Left ventricle myocardium inferior (tissue), 1 donor: ENCODE results near the gene SH3TC1. TPM values are rescaled to one million over a fixed set of nuclear protein-coding genes. Genes with fewer than 3 reads are reported as not detected.

Experiments used
- DNase-seq: peaks from one replicate; pipeline ENCODE4 v3.0.0-alpha.2; 2020
- H3K27ac ChIP-seq: fragments of 200-600 bp; replicated peaks from 2 replicates; pipeline ENCODE4 v1.8.0; 2021
- H3K27me3 ChIP-seq: fragments of 200-600 bp; 2 replicates; pipeline ENCODE4 v1.8.0; 2021; ENCODE audit warnings: low read depth
- H3K36me3 ChIP-seq: fragments of 200-600 bp; 2 replicates; pipeline ENCODE4 v1.8.0; 2021
- H3K4me1 ChIP-seq: fragments of 200-600 bp; 2 replicates; pipeline ENCODE4 v1.8.0; 2021
- H3K4me3 ChIP-seq: fragments of 200-600 bp; 2 replicates; pipeline ENCODE4 v1.8.0; 2021; ENCODE audit warnings: mild to moderate bottlenecking, moderate library complexity
- H3K9me3 ChIP-seq: fragments of 200-600 bp; replicated peaks from 2 replicates; pipeline ENCODE4 v1.8.0; 2021
- intact Hi-C: fragments of 100-400 bp; cut with micrococcal nuclease; formaldehyde crosslinking; loops from one replicate; pipeline ENCODE4 v1.11.0; 2022
- total RNA-seq: library from RNA; stranded (reverse); fragmentation: NEBNext Ultra II Directional; extraction: Animal tissue kit (Norgen Biotek cat#: 25700); gene quantifications from one replicate; pipeline ENCODE4 v1.2.1, GENCODE V29; 2021
- TF ChIP-seq, protein P1 (sequence below): fragments of 200-600 bp; IDR thresholded peaks from 2 replicates; pipeline ENCODE4 v1.8.0; 2021; ENCODE audit warnings: antibody characterized with exemption, mild to moderate bottlenecking, borderline replicate concordance
- donor health status: DM: no; HTN: yes; CAD: no; lungs with severe emphysema.

SH3TC1 gene
- total RNA-seq, 1 donor from 2014 or later: 13.6 TPM

DNA sequence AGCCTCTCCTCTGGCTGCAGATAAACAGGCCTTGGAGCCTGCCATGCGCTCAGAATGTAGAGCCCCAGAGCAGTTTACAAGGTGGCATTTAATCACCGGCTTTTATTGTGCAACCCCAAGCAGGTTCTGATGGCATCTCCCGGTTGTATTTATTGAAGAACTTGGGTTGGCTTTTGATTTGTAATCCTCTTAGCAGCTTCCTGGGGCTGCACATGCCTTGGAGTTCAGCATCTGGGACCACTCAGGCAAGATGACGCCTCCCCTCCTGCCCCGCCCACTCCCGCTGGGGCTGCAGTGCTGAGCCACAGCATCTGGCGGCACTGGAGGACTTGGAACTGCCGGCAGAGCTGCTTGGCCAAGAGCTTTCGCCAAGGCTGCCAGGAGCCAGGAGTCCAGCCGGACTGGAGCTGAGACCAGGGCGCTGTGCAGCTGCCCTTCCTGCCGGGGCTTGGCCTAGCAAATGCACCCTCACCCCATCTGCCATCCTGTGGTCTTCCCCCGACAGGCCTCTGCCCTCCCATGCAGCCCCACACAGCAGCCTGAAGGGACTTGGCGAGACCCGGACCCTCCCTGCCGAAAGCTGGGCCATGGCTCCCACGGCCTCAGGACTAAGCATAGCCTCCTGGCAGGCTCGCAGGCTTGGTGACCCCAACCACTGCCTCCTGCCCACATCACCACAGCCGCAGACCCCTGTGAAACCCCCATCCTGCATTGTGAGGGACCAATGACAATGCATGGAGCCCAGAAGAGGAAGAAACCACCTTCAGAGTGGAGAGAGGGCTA, 75.9 kb downstream of the SH3TC1 start:
- Histone ChIP-seq H3K9me3 (no peaks in the 10 kb centered on the region), H3K4me1 (peaks cover 100% of the 10 kb centered on the region), H3K4me3 (peak overlapping the region; percentile 45), H3K27ac (peak overlapping the region; percentile 86), H3K27me3 (no peaks in the 10 kb centered on the region), H3K36me3 (no peaks in the 10 kb centered on the region)
- intact Hi-C loops: no loop called here
- DNase-seq: peak; percentile 90
- TF ChIP-seq, protein P1, sequence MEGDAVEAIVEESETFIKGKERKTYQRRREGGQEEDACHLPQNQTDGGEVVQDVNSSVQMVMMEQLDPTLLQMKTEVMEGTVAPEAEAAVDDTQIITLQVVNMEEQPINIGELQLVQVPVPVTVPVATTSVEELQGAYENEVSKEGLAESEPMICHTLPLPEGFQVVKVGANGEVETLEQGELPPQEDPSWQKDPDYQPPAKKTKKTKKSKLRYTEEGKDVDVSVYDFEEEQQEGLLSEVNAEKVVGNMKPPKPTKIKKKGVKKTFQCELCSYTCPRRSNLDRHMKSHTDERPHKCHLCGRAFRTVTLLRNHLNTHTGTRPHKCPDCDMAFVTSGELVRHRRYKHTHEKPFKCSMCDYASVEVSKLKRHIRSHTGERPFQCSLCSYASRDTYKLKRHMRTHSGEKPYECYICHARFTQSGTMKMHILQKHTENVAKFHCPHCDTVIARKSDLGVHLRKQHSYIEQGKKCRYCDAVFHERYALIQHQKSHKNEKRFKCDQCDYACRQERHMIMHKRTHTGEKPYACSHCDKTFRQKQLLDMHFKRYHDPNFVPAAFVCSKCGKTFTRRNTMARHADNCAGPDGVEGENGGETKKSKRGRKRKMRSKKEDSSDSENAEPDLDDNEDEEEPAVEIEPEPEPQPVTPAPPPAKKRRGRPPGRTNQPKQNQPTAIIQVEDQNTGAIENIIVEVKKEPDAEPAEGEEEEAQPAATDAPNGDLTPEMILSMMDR: peak; percentile 53

DNA sequence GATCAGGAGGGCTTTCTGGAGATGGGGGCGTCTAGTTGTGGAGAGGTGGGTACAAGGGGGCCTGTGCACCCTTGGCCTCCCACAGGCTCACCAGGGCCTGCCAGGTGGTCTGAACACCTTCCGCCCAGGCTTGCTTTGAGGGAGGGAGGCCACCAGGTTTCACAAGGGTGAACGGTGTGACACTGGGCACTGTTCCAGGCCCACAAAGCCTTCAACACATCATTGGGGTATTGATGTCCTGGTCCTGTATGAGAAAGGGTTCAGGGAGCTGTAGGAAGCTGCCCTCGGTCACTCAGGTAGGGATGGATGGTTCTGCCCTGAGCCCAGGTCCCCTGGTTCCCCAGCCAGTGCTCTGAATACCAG, 76.4 kb downstream of the SH3TC1 start:
- no peaks in the 10 kb centered on the region for H3K9me3 ChIP-seq
- peak; percentile 10 for DNase-seq
- no peaks in the 10 kb centered on the region for H3K27me3 ChIP-seq
- TF ChIP-seq, protein P1: no peak
- H3K36me3 ChIP-seq: no peaks in the 10 kb centered on the region
- intact Hi-C loops: no loop called here
- peak overlapping the region; percentile 45 for H3K4me3 ChIP-seq
- peaks cover 100% of the 10 kb centered on the region for H3K4me1 ChIP-seq
- H3K27ac ChIP-seq: peak overlapping the region; percentile 86

DNA sequence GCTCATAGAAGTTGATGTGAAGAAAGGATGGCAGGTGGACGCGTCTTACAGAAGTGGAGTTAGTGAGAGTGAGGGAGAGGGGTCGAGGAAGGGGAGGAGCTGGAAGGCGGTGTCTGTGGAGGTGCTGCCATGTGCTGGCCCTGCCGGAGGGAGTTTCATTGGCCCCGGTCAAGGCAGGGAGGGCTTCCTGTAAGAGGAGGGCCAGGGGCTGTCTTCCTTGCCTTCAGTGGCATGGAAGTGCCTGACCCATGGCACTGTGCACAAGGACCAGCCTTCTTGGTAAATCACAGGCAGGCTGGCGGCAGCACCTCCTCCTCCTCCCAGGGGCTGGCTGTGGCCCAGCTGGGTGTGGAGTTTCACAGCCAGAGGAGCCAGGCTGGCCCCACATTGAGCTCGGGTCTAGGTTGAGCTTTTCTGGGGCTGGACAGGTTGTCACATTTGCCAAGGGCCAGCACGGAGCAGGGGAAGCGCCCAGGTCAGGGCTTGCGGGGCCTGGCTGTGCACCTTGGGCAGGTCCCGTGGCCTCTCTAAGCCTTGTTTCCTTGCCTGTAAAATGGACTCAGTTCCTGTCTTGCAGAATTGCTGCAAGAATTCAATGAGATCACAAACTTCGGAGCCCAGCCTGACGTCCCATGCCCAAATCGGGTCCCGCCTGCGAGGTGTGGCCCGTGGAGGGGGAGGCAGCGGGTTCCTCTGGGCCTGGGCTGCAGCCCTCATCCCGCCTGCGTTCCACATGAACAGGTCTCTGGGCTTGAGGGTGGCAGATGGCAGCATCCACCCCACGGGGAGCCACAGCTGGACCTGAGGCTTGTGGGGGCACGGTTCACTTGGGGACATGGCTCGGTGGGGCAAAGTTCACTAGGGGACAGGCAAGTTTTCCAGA, 77.5 kb downstream of the SH3TC1 start:
- peak overlapping the region; percentile 86 for H3K27ac ChIP-seq

DNA sequence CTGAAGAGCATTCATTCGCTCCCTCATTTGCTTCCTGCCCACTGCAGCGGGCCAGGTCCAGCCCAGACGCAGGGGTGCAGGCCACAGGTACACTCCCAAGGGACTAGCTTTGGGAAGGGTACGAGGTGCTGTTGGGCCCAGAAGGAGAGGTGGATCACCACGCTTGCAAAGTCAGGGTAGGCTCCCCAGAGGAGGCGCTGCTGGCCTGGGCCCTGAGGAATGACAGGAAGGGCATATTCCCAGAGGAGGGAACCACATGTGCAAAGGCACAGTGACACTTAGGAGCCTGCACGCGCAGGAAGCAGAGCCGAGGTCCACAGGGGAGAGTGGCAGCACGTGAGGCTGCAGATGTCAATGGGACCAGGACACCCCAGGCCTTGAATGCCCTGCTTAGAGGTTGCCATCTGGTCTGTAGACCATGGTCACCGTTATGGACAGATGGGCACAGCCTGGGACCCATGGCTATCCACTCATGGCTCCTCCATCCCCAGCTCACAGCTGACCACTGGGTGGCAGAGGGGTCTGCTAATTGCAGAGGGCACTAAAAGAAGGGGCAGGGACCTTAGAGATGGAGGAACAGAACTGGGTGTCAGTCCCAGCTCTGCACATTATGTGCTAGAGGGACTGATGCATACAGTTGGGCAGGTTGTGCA, 78.4 kb downstream of the SH3TC1 start:
- H3K27me3 ChIP-seq: no peaks in the 10 kb centered on the region
- intact Hi-C loops: no loop called here
- H3K9me3 ChIP-seq: no peaks in the 10 kb centered on the region
- no peaks in the 10 kb centered on the region for H3K36me3 ChIP-seq
- TF ChIP-seq, protein P1: no peak
- DNase-seq: peak; percentile 12
- H3K4me1 ChIP-seq: peaks cover 100% of the 10 kb centered on the region
- peak overlapping the region; percentile 86 for H3K27ac ChIP-seq
- H3K4me3 ChIP-seq: no peak overlapping the region

More for the DNA sequence above, 77.5 kb downstream of the SH3TC1 start:
- Histone ChIP-seq H3K27me3 (no peaks in the 10 kb centered on the region), H3K9me3 (no peaks in the 10 kb centered on the region), H3K36me3 (no peaks in the 10 kb centered on the region), H3K4me3 (peak overlapping the region; percentile 7), H3K4me1 (peaks cover 100% of the 10 kb centered on the region)
- TF ChIP-seq, protein P1: no peak
- DNase-seq: peak; percentile 78
- intact Hi-C loops: no loop called here

DNA sequence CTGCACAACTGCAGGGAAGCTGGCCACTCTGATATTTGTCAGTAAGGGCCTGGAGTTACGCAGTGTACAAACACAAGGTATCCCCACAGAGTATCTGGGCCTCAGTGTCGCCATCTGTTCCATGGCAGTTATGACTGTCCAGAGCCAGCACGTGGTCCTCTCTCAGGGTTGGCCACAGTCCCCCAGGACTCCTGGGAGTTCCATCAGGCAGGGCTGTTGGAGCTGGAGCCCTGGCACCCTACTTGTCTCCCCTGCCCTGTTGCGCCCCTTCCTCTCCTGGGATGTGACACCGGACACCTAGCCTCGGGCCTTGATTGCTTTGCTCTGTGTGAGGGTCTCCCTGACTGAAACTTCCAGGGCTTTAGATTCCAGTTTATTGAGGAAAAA, 78.9 kb downstream of the SH3TC1 start:
- TF ChIP-seq, protein P1: no peak
- peak overlapping the region; percentile 86 for H3K27ac ChIP-seq
- H3K4me3 ChIP-seq: no peak overlapping the region
- no peaks in the 10 kb centered on the region for H3K9me3 ChIP-seq
- H3K27me3 ChIP-seq: no peaks in the 10 kb centered on the region
- peaks cover 97% of the 10 kb centered on the region for H3K4me1 ChIP-seq
- DNase-seq: peak; percentile 18
- intact Hi-C loops: no loop called here
- no peaks in the 10 kb centered on the region for H3K36me3 ChIP-seq
